Gastrocnemius medialis (tissue), 4 donors: Measurements from ENCODE around the gene CFAP46. TPM values are rescaled to one million over a fixed set of nuclear protein-coding genes. Genes with fewer than 3 reads are reported as not detected.

ENCODE experiments used
- ATAC-seq, 2 donors: fragments of 150-250 bp; one replicate each; pipeline ENCODE4 v1.9.1; 2016
- DNase-seq, 2 donors: peaks; one replicate each; pipeline ENCODE4 v3.0.0-alpha.2; 2019
- H3K27ac ChIP-seq, 4 donors: fragments of 200-600 bp; sonication (generic); 1 replicate in 1 of 4; 2 replicates in 3 of 4; pipeline ENCODE4 v1.5.1; 2016 to 2018; ENCODE audit warnings: mild to moderate bottlenecking in 2 of 4, moderate library complexity in 1 of 4
- H3K27me3 ChIP-seq, 3 donors: fragments of 200-600 bp; sonication (generic) in 2 of 3; 1 replicate in 1 of 3; 2 replicates in 2 of 3; pipeline versions ENCODE4 v1.5.1 to v1.6.0; 2016 to 2019; ENCODE audit warnings: mild to moderate bottlenecking in 1 of 3, moderate library complexity in 1 of 3
- H3K36me3 ChIP-seq, 2 donors: fragments of 200-600 bp; sonication (generic) in 1 of 2; one replicate each; pipeline ENCODE4 v1.5.1; 2017 to 2018
- H3K4me1 ChIP-seq, 2 donors: fragments of 200-600 bp; sonication (generic) in 1 of 2; one replicate each; pipeline ENCODE4 v1.5.1; 2016 to 2017; ENCODE audit warnings: mild to moderate bottlenecking in 2 of 2
- H3K4me3 ChIP-seq, 4 donors: fragments of 200-600 bp; sonication (generic) in 3 of 4; 1 replicate in 1 of 4; 2 replicates in 3 of 4; pipeline ENCODE4 v1.5.1; 2016 to 2019; ENCODE audit warnings: mild to moderate bottlenecking in 2 of 4
- H3K9me3 ChIP-seq, 3 donors: fragments of 200-600 bp; sonication (generic) in 2 of 3; 1 replicate in 1 of 3; 2 replicates in 2 of 3; pipeline ENCODE4 v1.5.1; 2016 to 2019
- POLR2A ChIP-seq, 2 donors: fragments of 450-650 bp; IDR thresholded peaks; one replicate each; pipeline ENCODE4 v1.6.1; 2017; ENCODE audit warnings: antibody characterized with exemption in 2 of 2, mild to moderate bottlenecking in 2 of 2, moderate library complexity in 2 of 2
- in situ Hi-C, 4 donors: fragments of 200-750 bp; cut with MboI; loops; one replicate each; pipeline versions ENCODE4 v1.15.0 to v1.8.0; 2017; ENCODE audit warnings: low sequenced_read_pairs in 4 of 4
- intact Hi-C: fragments of 100-400 bp; cut with DNase I; formaldehyde crosslinking; loops from one replicate; pipeline ENCODE4 v1.15.1; 2023; ENCODE audit warnings: low total_unique reads
- total RNA-seq, 4 donors: library from RNA; depleted of rRNA; stranded (reverse); fragments of >200 nt; gene quantifications; one replicate each; pipeline versions ENCODE4 v1.1.0 to v1.2.3, GENCODE V29; 2016
- TF ChIP-seq, protein P1 (sequence below), 5 experiments: fragments of 450-650 bp in 3 of 5; fragments of 200-600 bp in 2 of 5; sonication (generic) in 2 of 5; IDR thresholded peaks in 4 of 5; conservative IDR thresholded peaks in 1 of 5; 1 replicate in 4 of 5; 2 replicates in 1 of 5; pipeline ENCODE4 v1.5.1; 2016 to 2019; ENCODE audit warnings: antibody characterized with exemption in 5 of 5, mild to moderate bottlenecking in 3 of 5, moderate library complexity in 3 of 5

CFAP46 gene
- total RNA-seq, 4 donors from 2014 or later, result 4.2 to 27.9 (median 11.9) TPM

DNA sequence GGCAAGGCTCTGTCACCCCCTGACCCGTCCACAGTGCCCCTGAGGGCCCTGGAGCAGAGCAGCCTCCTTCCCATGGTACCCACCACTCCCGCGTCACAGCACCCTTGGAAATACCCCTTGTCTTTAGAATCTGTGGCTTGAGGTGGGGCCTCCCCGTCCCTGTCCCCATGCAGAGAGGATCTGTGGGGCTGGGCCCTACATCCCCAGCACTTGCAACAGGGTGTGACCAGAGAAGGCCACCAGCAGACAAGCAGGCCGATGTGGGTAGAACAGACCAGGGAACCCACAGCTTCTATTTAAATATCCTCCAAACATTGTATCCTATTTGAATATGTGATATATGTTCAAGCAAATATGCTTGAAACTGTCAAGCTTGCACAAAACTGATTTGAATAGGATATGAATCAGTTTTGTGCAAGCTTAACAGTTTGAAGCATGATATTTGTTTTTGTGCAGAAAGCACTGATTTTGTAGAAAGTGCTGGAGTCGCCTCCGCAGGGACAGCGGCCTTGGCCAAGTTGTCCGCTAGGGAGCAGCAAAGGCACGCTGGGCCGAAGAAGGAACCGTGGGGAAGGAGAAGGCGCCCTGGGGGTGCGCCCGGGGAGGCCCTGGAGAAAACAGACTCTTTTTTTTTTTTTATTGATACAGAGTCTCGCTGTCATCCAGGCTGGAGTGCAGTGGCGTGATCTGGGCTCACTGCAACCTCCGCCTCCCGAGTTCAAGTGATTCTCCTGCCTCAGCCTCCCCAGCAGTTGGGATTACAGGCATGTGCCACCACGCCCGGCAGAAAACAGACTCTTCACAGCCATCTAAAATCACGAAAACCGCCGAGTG lies 2.2 kb downstream of the CFAP46 start:
- H3K4me3 ChIP-seq, result no peak overlapping the region
- H3K4me1 ChIP-seq, result no peaks in the 10 kb centered on the region
- intact Hi-C loops (loop anchor here (1.0 to 5.0 kb wide), 2 partner anchors 103 to 184 kb away; no protein-coding TSS in a partner anchor), in situ Hi-C loops (loop anchor here in 2 of 4 donors (10.0 to 25.0 kb wide), 2 partner anchors 172 to 185 kb away; no protein-coding TSS in a partner anchor)
- ATAC-seq (peak in 1 of 2 donors; percentile 51), DNase-seq (no peak)
- peaks cover 21 to 26% (median 24%) of the 10 kb centered on the region in 3 donors for H3K27me3 ChIP-seq
- H3K36me3 ChIP-seq, result no peaks in the 10 kb centered on the region
- no peaks in the 10 kb centered on the region for H3K9me3 ChIP-seq
- TF ChIP-seq POLR2A (IDR thresholded peaks at IDR 0.05), result no peak
- TF ChIP-seq, protein P1, sequence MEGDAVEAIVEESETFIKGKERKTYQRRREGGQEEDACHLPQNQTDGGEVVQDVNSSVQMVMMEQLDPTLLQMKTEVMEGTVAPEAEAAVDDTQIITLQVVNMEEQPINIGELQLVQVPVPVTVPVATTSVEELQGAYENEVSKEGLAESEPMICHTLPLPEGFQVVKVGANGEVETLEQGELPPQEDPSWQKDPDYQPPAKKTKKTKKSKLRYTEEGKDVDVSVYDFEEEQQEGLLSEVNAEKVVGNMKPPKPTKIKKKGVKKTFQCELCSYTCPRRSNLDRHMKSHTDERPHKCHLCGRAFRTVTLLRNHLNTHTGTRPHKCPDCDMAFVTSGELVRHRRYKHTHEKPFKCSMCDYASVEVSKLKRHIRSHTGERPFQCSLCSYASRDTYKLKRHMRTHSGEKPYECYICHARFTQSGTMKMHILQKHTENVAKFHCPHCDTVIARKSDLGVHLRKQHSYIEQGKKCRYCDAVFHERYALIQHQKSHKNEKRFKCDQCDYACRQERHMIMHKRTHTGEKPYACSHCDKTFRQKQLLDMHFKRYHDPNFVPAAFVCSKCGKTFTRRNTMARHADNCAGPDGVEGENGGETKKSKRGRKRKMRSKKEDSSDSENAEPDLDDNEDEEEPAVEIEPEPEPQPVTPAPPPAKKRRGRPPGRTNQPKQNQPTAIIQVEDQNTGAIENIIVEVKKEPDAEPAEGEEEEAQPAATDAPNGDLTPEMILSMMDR (IDR thresholded peaks at IDR 0.05 in 4 of 5, conservative IDR thresholded peaks at IDR 0.05 in 1 of 5), result peak; percentile 44 to 75 (median 66)
- H3K27ac ChIP-seq, result no peak overlapping the region

DNA sequence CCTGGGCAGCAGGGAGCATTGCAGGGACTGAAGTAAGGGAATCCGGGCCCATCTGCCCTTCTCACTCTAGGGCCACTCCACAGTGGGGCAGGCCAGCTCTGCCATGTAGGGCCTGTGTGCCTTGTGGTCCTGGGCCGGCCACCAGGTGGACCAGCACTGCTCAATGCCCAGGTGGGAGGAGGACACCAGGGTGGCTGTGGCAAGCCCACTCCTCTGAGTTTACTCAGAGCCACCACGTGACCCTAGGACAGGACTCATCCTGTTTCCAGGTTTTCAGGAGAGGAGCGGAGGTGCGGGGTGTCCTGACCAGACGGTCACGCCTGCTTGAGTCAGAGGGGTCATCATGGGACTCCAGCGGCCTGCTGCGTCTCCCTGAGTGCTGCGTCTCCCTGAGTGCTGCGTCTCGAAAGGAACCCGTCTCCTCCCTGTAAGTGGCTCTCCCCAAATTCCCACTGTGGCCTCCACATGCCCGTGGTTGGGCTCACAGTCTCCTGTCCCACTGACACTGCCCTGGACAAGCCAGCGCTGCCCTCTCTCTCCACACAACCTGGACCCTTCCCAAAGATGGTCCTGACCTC lies 2.9 kb downstream of the CFAP46 start:
- Histone ChIP-seq H3K9me3 (no peaks in the 10 kb centered on the region), H3K4me3 (no peak overlapping the region), H3K4me1 (no peaks in the 10 kb centered on the region), H3K27me3 (peaks cover 21 to 26% (median 24%) of the 10 kb centered on the region in 3 donors), H3K27ac (no peak overlapping the region), H3K36me3 (no peaks in the 10 kb centered on the region)
- intact Hi-C loops (no loop called here), in situ Hi-C loops (loop anchor here in 1 of 4 donors (25.0 kb wide), 1 partner anchor 173 kb away; no protein-coding TSS in a partner anchor)
- DNase-seq, result no peak
- ATAC-seq, result no peak
- TF ChIP-seq, protein P1 (IDR thresholded peaks at IDR 0.05 in 4 of 5, conservative IDR thresholded peaks at IDR 0.05 in 1 of 5), result no peak
- TF ChIP-seq POLR2A (IDR thresholded peaks at IDR 0.05), result no peak

DNA sequence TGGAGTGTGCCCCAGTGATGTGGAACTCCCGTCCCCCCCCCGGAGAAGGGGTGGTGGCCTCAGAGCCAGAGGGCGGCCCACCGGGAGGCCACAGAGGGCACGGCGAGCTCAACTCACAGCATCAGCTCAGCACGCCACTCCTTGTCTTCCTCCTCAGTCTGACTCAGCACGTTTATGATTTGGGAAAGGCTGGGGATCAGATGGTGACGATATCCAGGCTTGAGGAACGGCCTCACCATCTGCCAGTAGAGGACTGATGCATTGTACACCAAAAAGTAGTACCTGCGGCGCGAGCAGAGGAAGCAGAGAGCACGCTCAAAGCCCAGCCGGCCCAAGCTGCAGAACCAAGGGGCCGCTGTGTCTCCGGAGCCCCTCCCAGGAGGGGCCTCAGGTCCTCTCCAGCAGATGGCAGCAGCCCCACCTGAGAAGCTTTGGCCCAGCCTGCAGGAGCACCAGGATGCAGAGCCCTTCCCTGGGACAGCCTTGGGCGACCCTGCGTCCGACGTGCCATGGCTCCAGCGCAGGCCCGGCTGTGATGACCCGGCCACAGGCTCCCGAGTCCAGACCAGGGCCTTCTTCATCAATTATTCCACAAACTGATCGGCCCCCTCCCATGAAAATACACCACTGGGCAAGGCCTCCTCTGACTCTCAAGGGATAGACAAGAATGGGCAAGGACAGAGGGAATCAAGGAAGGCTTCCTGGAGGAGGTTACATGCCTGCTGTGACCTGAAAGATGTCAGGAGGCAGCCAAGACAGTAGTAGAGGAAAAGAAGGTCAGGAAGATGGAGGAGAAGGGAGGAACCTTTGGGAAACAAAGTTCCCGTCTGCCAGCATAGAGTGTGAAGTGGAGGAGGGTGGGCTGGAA lies 3.7 kb downstream of the CFAP46 start:
- Histone ChIP-seq H3K4me3 (no peak overlapping the region), H3K9me3 (no peaks in the 10 kb centered on the region), H3K27ac (no peak overlapping the region), H3K4me1 (no peaks in the 10 kb centered on the region), H3K27me3 (peaks cover 15 to 26% (median 19%) of the 10 kb centered on the region in 3 donors), H3K36me3 (no peaks in the 10 kb centered on the region)
- TF ChIP-seq POLR2A (IDR thresholded peaks at IDR 0.05), result no peak
- TF ChIP-seq, protein P1 (IDR thresholded peaks at IDR 0.05 in 4 of 5, conservative IDR thresholded peaks at IDR 0.05 in 1 of 5), result peak in 1 of 5 experiments; percentile 11
- ATAC-seq (no peak), DNase-seq (no peak)
- intact Hi-C loops (no loop called here), in situ Hi-C loops (loop anchor here in 1 of 4 donors (25.0 kb wide), 1 partner anchor 174 kb away; no protein-coding TSS in a partner anchor)

DNA sequence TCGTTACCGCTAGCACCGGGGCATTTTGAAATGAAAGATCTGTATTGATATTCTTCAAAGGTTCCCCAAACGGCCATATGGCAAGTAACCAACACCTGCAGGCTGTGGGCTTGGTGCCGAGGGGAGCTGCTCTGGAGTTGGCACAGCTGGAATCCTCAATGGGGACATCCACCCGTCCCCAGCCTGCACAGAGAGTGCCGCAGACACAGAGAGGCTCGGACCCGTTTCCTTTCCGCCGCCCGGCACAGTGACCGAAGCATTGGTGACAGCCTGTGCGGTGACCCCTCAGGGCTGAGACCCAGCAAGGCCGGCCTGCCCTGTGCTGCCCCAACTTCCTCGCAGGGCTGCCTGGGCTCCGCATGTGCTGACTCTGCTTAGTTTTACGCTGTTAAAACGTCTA lies 4.5 kb downstream of the CFAP46 start:
- no peak overlapping the region for H3K4me3 ChIP-seq
- H3K27me3 ChIP-seq, result peaks cover 9 to 19% (median 11%) of the 10 kb centered on the region in 3 donors
- ATAC-seq, result no peak
- no peak overlapping the region for H3K27ac ChIP-seq
- intact Hi-C loops, result no loop called here
- no peaks in the 10 kb centered on the region for H3K9me3 ChIP-seq
- H3K36me3 ChIP-seq, result no peaks in the 10 kb centered on the region
- DNase-seq, result no peak
- in situ Hi-C loops, result loop anchor here in 1 of 4 donors (25.0 kb wide), 1 partner anchor 174 kb away; no protein-coding TSS in a partner anchor
- no peaks in the 10 kb centered on the region for H3K4me1 ChIP-seq
- no peak for TF ChIP-seq POLR2A (IDR thresholded peaks at IDR 0.05)
- TF ChIP-seq, protein P1 (IDR thresholded peaks at IDR 0.05 in 4 of 5, conservative IDR thresholded peaks at IDR 0.05 in 1 of 5), result no peak
